K562 (cell line): ENCODE measurements around the gene PRDM4. TPM values are rescaled to one million over a fixed set of nuclear protein-coding genes. Genes with fewer than 3 reads are reported as not detected.

Experiments used
- ATAC-seq: fragments of 200-7000 bp; cut with Tn5 transposase; 3 replicates; pipeline ENCODE4 v1.9.1; 2020; ENCODE audit warnings: moderate library complexity
- BruUV-seq: library from RNA; stranded (reverse); fragments of 400-500 nt; replicated peaks from 2 replicates; lab custom pipeline; 2021; lab: Mats Ljungman, UMichigan
- CTCF ChIA-PET: fragments of 300-600 bp; formaldehyde crosslinking; extraction: SDS; loops from one replicate; lab custom pipeline; 2021; ENCODE audit warnings: low intra/inter-chr PET ratio; lab: Yijun Ruan, JAX
- POLR2A ChIA-PET: fragments of 300-600, 350-650 bp; sonication (Branson Sonifier 250); formaldehyde crosslinking; extraction: SDS; loops from one replicate; lab custom pipeline; 2021; ENCODE audit warnings: antibody characterized with exemption, inconsistent platforms; lab: Yijun Ruan, JAX
- DNase-seq, 4 experiments: peaks; one replicate each; pipeline versions ENCODE4 v3.0.0 to v3.0.0-alpha.2; 2011 to 2018; ENCODE audit warnings: low spot score in 3 of 4, mixed read lengths in 3 of 4; ENCODE audit errors: extremely low read depth in 1 of 4
- FAIRE-seq: peaks from 2 replicates; lab custom pipeline; 2011; peaks lifted over from hg19 to GRCh38; lab: Jason Lieb, UNC
- H2AFZ ChIP-seq: 2 replicates; pipeline ENCODE4 v1.6.0; 2011; ENCODE audit warnings: low read depth, low read length, control low read depth, inconsistent platforms
- H3K27ac ChIP-seq: fragments of 200-600 bp; 3 replicates; pipeline ENCODE4 v1.8.0; 2011; ENCODE audit warnings: low read depth, mild to moderate bottlenecking, control low read depth, inconsistent platforms, low read length, moderate library complexity, mixed read lengths; ENCODE audit errors: extremely low read depth
- H3K27me3 ChIP-seq, 2 experiments: fragments of 300-600 bp in 1 of 2; 2 replicates in 1 of 2; 3 replicates in 1 of 2; pipeline versions ENCODE4 v1.6.0 to v1.8.0; 2011; ENCODE audit warnings: inconsistent platforms in 2 of 2, low read length in 2 of 2, mild to moderate bottlenecking in 1 of 2, mixed read lengths in 1 of 2, moderate library complexity in 1 of 2; ENCODE audit not compliant: control insufficient read depth in 2 of 2, insufficient read depth in 2 of 2
- H3K36me3 ChIP-seq: fragments of 300-600 bp; 3 replicates; pipeline ENCODE4 v1.8.0; 2011; ENCODE audit warnings: mild to moderate bottlenecking, low read length, inconsistent platforms; ENCODE audit not compliant: control insufficient read depth, insufficient read depth
- H3K4me1 ChIP-seq, 2 experiments: fragments of 200-600 bp in 1 of 2; replicated peaks in 1 of 2; 2 replicates in 1 of 2; 3 replicates in 1 of 2; pipeline versions ENCODE4 v1.5.1 to v1.8.0; 2011; ENCODE audit warnings: inconsistent platforms in 2 of 2, low read length in 2 of 2, mild to moderate bottlenecking in 1 of 2, mixed read lengths in 1 of 2, moderate library complexity in 1 of 2; ENCODE audit not compliant: control insufficient read depth in 2 of 2, insufficient read depth in 2 of 2
- H3K4me2 ChIP-seq: 2 replicates; pipeline ENCODE4 v1.6.1; 2011; ENCODE audit warnings: low read length, control low read depth, inconsistent platforms, mixed read lengths; ENCODE audit not compliant: insufficient read depth
- H3K4me3 ChIP-seq: fragments of 200-600 bp; sonication (generic), shearing (Covaris generic); 2 replicates; pipeline ENCODE4 v1.5.1; 2016; ENCODE audit warnings: control low read depth, inconsistent platforms
- H3K79me2 ChIP-seq: fragments of 200-600 bp; 3 replicates; pipeline ENCODE4 v1.8.0; 2011; ENCODE audit warnings: low read length, inconsistent platforms; ENCODE audit not compliant: control insufficient read depth, insufficient read depth
- H3K9ac ChIP-seq, 2 experiments: 2 replicates each; pipeline versions ENCODE4 v1.6.0 to v1.6.1; 2011; ENCODE audit warnings: low read depth in 2 of 2, low read length in 2 of 2, control low read depth in 1 of 2, inconsistent platforms in 1 of 2, mild to moderate bottlenecking in 1 of 2, mixed read lengths in 1 of 2; ENCODE audit not compliant: insufficient read depth in 1 of 2
- H3K9me1 ChIP-seq: one replicate; pipeline ENCODE4 v1.6.0; 2011; ENCODE audit warnings: inconsistent platforms, mild to moderate bottlenecking, low read length, moderate library complexity; ENCODE audit not compliant: control insufficient read depth, insufficient read depth
- H3K9me3 ChIP-seq: replicated peaks from 2 replicates; pipeline ENCODE4 v1.5.1; 2011; ENCODE audit warnings: low read depth, low read length, inconsistent platforms; ENCODE audit not compliant: control insufficient read depth, insufficient read depth
- H4K20me1 ChIP-seq: replicated peaks from 2 replicates; pipeline ENCODE4 v1.6.1; 2011; ENCODE audit warnings: low read length, inconsistent platforms, mixed read lengths; ENCODE audit not compliant: control insufficient read depth, insufficient read depth
- BDP1 ChIP-seq: IDR thresholded peaks from 3 replicates; pipeline ENCODE4 v1.6.1; 2011; ENCODE audit not compliant: insufficient read length, insufficient read depth
- CBX1 ChIP-seq: sonication (generic); IDR thresholded peaks from 2 replicates; pipeline ENCODE4 v1.6.1; 2016; ENCODE audit warnings: antibody characterized with exemption, low read depth, mild to moderate bottlenecking
- DLX4 ChIP-seq: fragments of 250-450 bp; sonication (Bioruptor Pico); IDR thresholded peaks from 2 replicates; pipeline ENCODE4 v1.6.1; 2021; ENCODE audit warnings: mild to moderate bottlenecking
- FOXK1 ChIP-seq: sonication (generic); formaldehyde crosslinking; IDR thresholded peaks from 2 replicates; pipeline ENCODE4 v1.8.0; 2022; ENCODE audit warnings: missing genetic modification reagents, mild to moderate bottlenecking, borderline replicate concordance
- FOXP1 ChIP-seq: sonication (generic); formaldehyde crosslinking; IDR thresholded peaks from 2 replicates; pipeline ENCODE4 v1.8.0; 2022; ENCODE audit warnings: mild to moderate bottlenecking, missing genetic modification reagents
- HDAC8 ChIP-seq: fragments of 450-650 bp; IDR thresholded peaks from 2 replicates; pipeline ENCODE4 v1.6.1; 2016; ENCODE audit warnings: mild to moderate bottlenecking, missing genetic modification characterization, moderate library complexity, missing compliant biosample characterization
- HNRNPL ChIP-seq: fragments of 200-400 bp; formaldehyde crosslinking; IDR thresholded peaks from 2 replicates; pipeline ENCODE4 v1.6.1; 2017; ENCODE audit warnings: low read depth, mild to moderate bottlenecking, low read length
- MEF2A ChIP-seq: IDR thresholded peaks from 2 replicates; pipeline ENCODE4 v1.6.1; 2011; ENCODE audit warnings: low read depth, mild to moderate bottlenecking, low read length, moderate library complexity; ENCODE audit not compliant: control insufficient read depth
- MNT ChIP-seq, 2 experiments: fragments of 450-650 bp; conservative IDR thresholded peaks; 2 replicates each; pipeline ENCODE4 v1.6.1; 2017; ENCODE audit warnings: mild to moderate bottlenecking in 2 of 2, moderate library complexity in 2 of 2
- NCOA4 ChIP-seq: fragments of 450-650 bp; IDR thresholded peaks from 2 replicates; pipeline ENCODE4 v1.6.1; 2018; ENCODE audit warnings: mild to moderate bottlenecking; ENCODE audit not compliant: partially characterized antibody
- NKRF ChIP-seq: fragments of 450-650 bp; IDR thresholded peaks from 2 replicates; pipeline ENCODE4 v1.6.1; 2016; ENCODE audit warnings: borderline replicate concordance
- SMARCA5 ChIP-seq: fragments of 450-650 bp; IDR thresholded peaks from 2 replicates; pipeline ENCODE4 v1.6.1; 2016
- XRCC5 ChIP-seq: fragments of 200-400 bp; formaldehyde crosslinking; IDR thresholded peaks from 2 replicates; pipeline ENCODE4 v1.6.1; 2017; ENCODE audit warnings: low read depth, mild to moderate bottlenecking, low read length
- ZNF133 ChIP-seq: fragments of 250-450 bp; sonication (Bioruptor Pico); IDR thresholded peaks from 2 replicates; pipeline ENCODE4 v1.4.0; 2020; ENCODE audit warnings: mild to moderate bottlenecking
- ZNF175 ChIP-seq: fragments of 200-800 bp; sonication (Bioruptor generic); IDR thresholded peaks from 2 replicates; pipeline ENCODE4 v1.6.1; 2016; ENCODE audit warnings: low read depth, mild to moderate bottlenecking, missing genetic modification characterization, missing compliant biosample characterization
- ZNF274 ChIP-seq: IDR thresholded peaks from 2 replicates; pipeline ENCODE4 v1.6.1; 2011; ENCODE audit warnings: low read depth, mild to moderate bottlenecking, low read length, moderate library complexity, borderline replicate concordance
- ZNF280A ChIP-seq: fragments of 450-650 bp; IDR thresholded peaks from 2 replicates; pipeline ENCODE4 v1.6.1; 2018; ENCODE audit warnings: mild to moderate bottlenecking, low read depth; ENCODE audit not compliant: partially characterized antibody
- WGBS: fragments of 100-300 bp; shearing (Covaris generic); methylation state at CpG from one replicate; pipeline ENCODE4 v1.1.6; 2016; ENCODE audit warnings: low coverage, mixed read lengths; ENCODE audit not compliant: insufficient coverage; ENCODE audit errors: missing lambda C conversion rate; 5-methylcytosine and 5-hydroxymethylcytosine counted together
- in situ Hi-C: fragments of 300-500 bp; cut with MboI; formaldehyde crosslinking; loops from 4 replicates; pipeline ENCODE4 v1.15.0; 2018; ENCODE audit warnings: inconsistent platforms, mixed read lengths
- intact Hi-C: fragments of 100-400 bp; cut with micrococcal nuclease; formaldehyde crosslinking; loops from 2 replicates; pipeline ENCODE4 v1.14.2; 2022
- polyA plus RNA-seq, 8 experiments: library from polyadenylated mRNA; depleted of rRNA in 4 of 8; stranded (reverse) in 5 of 8; unstranded in 3 of 8; fragments of >200 nt; fragmentation: Nextera tagmentation in 2 of 8; fragmentation: Illumina TruSeq in 1 of 8; extraction: Ambion mirVana in 2 of 8; extraction: Trizol in 1 of 8; gene quantifications; 2 replicates each; pipeline versions ENCODE4 v1.2.1 to v1.2.3, GENCODE V29; 2011 to 2014; ENCODE audit warnings: inconsistent platforms in 1 of 8, missing spikeins in 1 of 8
- total RNA-seq, 7 experiments: library from RNA; depleted of rRNA in 6 of 7; stranded (reverse); fragments of >200 nt in 6 of 7; fragmentation: Illumina TruSeq in 2 of 7; extraction: Trizol in 2 of 7; gene quantifications; 2 replicates each; pipeline versions ENCODE4 v1.2.1 to v1.2.3, GENCODE V29; 2011 to 2021; ENCODE audit warnings: low replicate concordance in 1 of 7

PRDM4 gene
- total and polyA plus RNA-seq, 9 of the 15 experiments (the other 6 are each of a cell fraction or from before 2014, with no cell fraction given), result 5.9 to 26.0 (median 20.0) TPM

- TF ChIP-seq HNRNPL (no peak), FOXP1 (CRISPR knock-in tag) (no peak), SMARCA5 (no peak)
These were observed 26.8 kb downstream of the PRDM4 start (continued) for GRCh38 chr12:107734139-107734538.

GRCh38 chr12:107732365-107732764 is 28.6 kb downstream of the PRDM4 start:
- Histone ChIP-seq H3K4me1 (no peaks in the 10 kb centered on the region), H3K36me3 (peaks cover 44% of the 10 kb centered on the region), H3K27me3 (no peaks in the 10 kb centered on the region), H3K9me1 (peaks cover 3% of the 10 kb centered on the region), H3K27ac (no peak overlapping the region), H3K9me3 (no peaks in the 10 kb centered on the region), H3K79me2 (no peaks in the 10 kb centered on the region), H3K4me3 (no peak overlapping the region), H3K9ac (peak overlapping the region in 1 of 2 experiments; percentile 42; a peak in 1 of 4 replicates), H2AFZ (no peak overlapping the region), H3K4me2 (no peak overlapping the region), H4K20me1 (no peaks in the 10 kb centered on the region; the same call in 1 of the 2 replicates)
- no peak for FAIRE-seq
- ATAC-seq, result peak; percentile 50
- DNase-seq, result no peak
- POLR2A ChIA-PET, result no interaction called here
- CTCF ChIA-PET, result no interaction called here
- BruUV-seq, result no TSS peak
- intact Hi-C loops, result no loop called here
- WGBS, result 71% methylated on average over 3 of the region's 3 CpGs
- in situ Hi-C loops, result no loop called here
- no peak for TF ChIP-seq DLX4 (CRISPR knock-in tag)
- no peak for TF ChIP-seq HDAC8
- TF ChIP-seq ZNF274, result no peak
- TF ChIP-seq MEF2A, result no peak
- TF ChIP-seq XRCC5, result no peak
- no peak for TF ChIP-seq ZNF133
- no peak for TF ChIP-seq NCOA4
- TF ChIP-seq ZNF280A, result no peak
- TF ChIP-seq FOXK1 (CRISPR knock-in tag), result no peak
- TF ChIP-seq MNT (conservative IDR thresholded peaks at IDR 0.05), result no peak
- TF ChIP-seq CBX1, result no peak
- no peak for TF ChIP-seq BDP1
- no peak for TF ChIP-seq NKRF
- TF ChIP-seq ZNF175, result no peak
